Hepatocyte (in vitro differentiated cells): ENCODE data around the gene WDR33.

ENCODE experiments used
- CTCF ChIP-seq: fragments of 200-600 bp; sonication (generic); IDR thresholded peaks from 2 replicates; pipeline ENCODE4 v1.5.1; 2016; ENCODE audit warnings: antibody characterized with exemption, mild to moderate bottlenecking; ENCODE audit not compliant: poor library complexity
- EZH2 ChIP-seq: fragments of 200-600 bp; sonication (generic); IDR thresholded peaks from 2 replicates; pipeline ENCODE4 v1.6.1; 2016; ENCODE audit warnings: antibody characterized with exemption, mild to moderate bottlenecking, borderline replicate concordance
- EZH2phosphoT487 ChIP-seq: fragments of 200-600 bp; sonication (generic); IDR thresholded peaks from one replicate; pipeline ENCODE4 v1.6.1; 2018; ENCODE audit warnings: antibody characterized with exemption, mild to moderate bottlenecking, low read depth, moderate library complexity; ENCODE audit not compliant: unreplicated experiment, severe bottlenecking

DNA sequence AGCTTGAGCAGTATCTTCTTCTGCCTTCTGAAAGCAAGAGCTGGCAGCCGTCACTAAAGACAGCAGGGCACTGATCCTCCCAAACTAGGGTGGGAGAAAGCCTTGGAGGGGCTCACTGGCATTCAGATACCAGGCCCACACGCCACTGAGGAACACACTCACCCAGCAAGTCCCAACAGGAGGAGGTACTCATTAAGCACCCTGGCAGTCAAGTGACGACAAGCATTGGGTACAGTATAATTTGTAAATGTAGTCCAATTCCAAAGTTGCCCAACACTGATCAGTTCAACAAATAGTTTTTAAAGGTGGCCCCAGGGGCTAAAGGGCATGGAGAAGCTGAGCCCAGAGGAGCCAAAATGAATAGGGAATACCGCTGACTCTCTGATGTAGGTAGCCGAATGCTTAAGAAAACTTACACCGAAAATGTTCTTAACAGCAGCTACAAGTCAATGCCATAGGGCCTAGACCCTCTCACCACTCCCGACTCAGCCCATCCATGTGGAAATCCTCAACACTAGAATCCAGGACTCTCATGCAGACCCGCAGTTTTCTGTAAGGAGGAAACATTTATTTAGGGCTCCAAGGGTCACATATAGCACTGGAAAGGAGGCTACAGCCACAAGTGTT lies 145.6 kb downstream of the WDR33 start:
- TF ChIP-seq CTCF (no peak), EZH2 (no peak), EZH2phosphoT487 (no peak)
